T-helper 9 cell (primary cell): Measurements from ENCODE around the gene DMD.
"Not testable (repeated sequence)": the region's sequence is repeated elsewhere in the genome, so short reads cannot be mapped to it uniquely, and the experiment has no call there.

Experiments
- DNase-seq: peaks from one replicate; pipeline ENCODE4 v3.0.0-alpha.2; 2020

The DMD gene

DNA sequence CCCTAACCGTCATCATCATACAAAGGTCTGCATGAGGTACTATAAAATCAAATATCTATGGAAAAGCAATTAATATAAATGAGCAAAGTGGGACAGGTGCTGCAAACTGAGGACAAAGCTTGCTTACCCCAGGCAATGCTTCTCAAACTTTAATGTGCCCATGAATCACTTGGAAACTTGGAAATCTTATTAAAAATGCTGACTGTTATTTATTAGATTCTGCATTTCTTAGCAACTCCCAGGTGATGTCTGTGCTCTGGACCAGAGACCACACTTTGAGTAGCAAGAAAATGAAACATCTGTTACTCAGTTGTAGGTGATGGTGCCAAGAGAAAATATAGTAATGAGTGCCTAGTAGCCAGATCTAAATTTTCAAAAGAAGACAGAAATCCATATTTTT is 1249.1 kb downstream of the DMD start:
- no peak for DNase-seq

DNA sequence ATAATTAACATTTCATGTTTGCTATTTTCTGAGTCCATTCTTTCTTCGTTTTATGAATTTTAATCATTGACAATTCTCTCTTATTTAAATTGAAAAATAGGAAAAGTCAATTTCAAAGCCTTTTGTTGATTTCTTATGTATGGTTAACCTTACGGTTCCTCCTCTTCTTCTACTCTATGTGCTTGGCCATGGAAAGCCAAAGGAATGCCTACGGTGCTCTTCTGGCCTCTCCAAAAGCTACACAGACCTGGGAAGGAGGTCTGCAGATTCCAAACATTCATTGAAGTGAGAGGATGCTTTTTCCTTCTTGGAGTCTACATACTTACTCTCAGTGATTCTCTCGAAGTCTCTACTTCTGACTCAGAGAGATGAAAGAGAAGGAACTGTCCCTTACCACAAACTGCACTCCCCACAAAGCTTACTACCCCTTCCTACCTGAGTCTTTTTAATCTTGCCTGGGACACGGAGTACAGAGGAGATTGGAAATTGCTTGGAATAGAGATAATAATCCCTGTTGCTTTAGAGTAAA is 1276.4 kb downstream of the DMD start:
- no peak for DNase-seq

DNA sequence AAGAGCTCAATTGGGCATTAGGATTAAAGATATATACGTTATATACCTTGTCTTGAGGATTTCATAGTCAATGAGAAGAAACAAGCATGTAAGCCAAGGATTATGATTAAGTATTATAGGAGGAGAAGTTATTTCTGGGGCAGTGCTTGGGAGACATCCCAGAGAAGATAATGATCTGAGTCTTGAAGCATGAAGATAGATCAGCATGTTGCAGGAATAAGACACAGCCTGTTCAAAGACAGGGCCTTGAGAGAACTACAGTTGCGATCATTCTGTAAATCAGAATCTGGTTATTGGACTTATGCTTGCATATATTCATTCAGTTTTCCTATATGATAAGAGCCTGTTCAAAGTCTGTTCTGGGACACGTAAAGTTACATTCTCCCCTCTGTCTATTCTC is 1277.3 kb downstream of the DMD start:
- DNase-seq, result no peak

DNA sequence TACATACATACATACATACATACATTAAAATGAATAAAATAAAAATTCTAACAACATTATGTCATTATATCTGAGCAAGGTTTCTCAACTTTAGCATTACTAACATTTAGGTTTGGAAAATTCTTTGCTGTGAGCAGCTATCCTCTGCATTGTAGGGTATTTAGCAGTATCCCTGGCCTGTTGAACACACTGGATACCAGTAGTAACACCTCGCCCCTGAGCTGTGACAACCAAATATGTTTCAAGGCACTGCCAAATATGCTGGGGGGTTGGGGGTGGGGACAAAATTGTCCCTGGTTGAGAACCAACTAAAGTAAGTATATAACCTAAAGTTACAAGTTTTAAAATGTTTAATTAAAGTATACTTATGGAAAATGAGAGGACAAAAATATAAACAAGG is 1278.6 kb downstream of the DMD start:
- no peak for DNase-seq

DNA sequence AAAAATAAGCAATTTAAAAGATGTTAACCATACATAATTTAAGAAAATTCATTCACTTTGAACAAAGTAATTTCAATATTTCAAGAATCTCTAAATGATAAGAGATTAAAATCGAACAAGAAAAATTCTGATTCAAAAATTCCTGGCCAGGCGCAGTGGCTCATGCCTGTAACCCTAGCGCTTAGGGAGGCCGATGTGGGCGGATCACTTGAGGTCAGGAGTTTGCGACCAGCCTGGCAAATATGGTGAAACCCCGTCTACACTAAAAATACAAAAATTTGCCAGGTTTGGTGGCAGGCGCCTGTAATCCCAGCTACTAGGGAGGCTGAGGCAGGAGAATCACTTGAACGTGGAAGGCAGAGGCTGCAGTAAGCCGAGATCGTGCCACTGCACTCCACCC is 1279.0 kb downstream of the DMD start:
- DNase-seq, result not testable (repeated sequence)

DNA sequence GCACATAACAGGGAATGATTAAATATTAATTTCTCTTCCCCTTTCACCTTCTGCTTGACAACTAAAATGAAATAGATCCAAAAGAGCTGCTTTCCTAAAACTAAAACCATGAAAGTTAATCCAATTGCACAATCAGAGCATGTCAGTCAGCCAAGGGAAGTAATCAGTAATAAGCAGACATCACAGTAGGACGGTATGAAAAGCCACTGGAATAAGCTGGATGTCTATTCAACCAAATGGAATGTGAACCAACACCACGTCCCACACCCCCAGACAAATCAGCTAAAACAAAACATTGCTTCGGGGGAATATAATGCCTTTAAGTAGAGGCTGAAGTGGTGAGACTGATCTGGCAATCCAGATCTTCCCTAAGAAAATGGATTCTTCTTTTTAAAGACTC is 1280.1 kb downstream of the DMD start:
- no peak for DNase-seq

DNA sequence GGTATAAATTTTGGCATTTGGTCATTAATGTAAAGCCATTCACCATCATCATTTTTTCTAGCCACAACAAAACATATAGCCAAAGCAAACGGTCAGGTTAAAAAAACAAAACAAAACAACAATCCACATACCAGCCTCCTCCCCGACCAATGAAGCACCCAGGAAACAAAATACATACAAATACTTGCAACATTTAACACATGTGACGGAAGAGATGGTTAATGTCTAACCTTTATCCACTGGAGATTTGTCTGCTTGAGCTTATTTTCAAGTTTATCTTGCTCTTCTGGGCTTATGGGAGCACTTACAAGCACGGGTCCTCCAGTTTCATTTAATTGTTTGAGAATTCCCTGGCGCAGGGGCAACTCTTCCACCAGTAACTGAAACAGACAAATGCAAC is 1282.0 kb downstream of the DMD start:
- no peak for DNase-seq

DNA sequence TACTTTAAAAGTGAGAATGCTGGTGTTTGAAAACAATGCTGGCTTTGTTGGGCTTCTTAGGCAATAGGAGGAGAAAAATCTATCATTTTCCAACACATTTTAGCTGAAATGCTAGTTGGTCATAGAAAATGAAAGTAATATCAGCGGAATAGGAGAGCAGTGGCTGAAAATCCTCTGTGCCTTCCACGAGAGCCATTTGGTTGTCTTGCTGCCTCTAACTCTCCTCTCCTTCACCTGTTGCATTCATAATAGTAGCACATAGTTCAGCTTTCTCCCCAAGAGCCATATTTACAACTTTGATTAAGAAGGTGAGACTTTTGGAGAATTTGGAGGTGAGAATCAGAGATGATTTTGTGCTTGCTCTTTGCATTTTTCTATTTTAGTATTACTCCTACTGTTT is 1290.1 kb downstream of the DMD start:
- no peak for DNase-seq

DNA sequence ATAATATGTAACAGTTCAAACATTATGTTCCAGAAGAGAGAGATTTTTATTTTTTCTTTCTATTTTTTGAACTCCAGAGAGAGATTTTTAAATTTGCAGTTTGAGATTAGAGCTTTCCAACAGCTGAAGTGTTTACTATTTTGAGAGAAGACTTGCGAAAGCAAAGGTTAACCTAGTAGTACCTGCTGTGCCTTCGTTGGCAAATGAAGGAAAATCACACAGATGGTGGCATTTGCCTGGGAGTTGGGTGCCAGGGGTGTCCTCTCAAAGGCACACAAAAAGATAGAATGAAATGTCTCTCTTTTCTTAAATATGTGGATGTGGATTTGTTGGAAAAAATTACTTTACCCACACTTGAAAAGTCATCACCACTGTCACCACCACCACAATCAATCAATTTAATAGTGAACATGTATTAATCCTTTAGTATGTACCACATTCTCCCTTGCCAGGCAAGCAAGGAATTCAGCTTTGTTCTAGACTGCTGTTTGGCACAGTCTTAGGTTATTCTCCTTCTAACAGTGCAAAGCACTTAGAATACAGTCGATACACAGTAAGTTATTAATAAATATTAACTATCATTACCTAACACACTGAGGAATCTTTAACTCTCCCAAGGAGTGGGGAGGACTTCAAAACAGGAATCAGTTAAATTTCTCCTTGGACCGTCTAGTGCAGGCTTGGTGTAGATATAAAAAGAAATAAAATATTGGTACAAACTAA is 1301.3 kb downstream of the DMD start:
- no peak for DNase-seq

DNA sequence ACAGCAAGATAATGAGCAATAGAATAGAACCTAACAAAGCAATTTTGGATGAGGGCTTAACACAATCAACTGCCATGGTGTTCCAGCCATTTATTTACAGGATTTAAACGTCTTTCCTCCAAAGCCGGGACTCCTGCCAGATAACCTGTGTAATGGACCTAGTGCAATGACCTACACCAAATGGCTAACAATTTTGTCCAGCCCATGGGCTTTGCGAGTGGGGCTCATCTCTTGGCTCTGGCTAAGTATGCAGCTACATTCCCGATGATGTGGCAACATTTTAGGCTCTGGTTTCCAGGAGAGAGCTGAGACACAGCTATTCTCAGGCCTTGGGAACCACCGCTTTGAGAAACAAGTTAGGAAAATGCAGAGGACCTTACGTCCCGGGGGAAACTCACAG is 1317.2 kb downstream of the DMD start:
- no peak for DNase-seq

DNA sequence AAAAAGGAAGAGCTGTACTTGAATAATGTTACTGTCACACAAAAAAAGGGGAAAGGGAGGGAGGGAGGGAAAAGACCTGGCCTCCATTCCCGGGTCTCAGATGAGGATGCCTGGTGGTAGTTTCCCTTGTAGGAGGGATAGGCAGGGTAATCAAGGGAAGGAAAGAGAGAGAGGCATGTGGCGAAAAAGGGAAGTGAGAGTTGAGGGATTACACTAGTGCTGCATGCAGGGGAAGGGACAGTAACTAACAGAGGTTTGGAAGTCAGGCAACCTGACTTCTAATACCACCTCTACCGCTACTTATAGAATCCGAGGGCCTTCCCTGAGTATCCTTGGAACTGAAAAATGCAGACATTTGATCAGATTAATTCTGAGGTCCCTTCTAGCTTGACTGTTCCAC is 1317.8 kb downstream of the DMD start:
- DNase-seq, result no peak

DNA sequence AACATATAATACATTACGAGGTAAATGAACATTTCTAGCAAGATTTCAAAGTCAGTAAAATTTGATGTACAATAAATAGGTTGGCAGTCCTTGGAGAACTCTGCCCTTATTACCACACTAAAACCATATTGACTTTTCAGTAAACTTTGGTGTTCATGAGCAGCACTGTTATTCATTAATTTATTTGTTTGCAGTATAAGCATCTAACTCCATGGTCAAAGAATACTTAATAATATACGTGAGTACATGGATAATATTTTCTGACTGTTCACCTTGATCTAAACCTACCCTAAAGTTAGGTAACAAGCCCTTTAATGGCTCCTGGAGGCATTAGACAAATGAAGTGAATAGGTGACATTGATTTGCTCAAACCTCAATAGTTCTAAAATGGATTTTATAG is 1322.3 kb downstream of the DMD start:
- no peak for DNase-seq

DNA sequence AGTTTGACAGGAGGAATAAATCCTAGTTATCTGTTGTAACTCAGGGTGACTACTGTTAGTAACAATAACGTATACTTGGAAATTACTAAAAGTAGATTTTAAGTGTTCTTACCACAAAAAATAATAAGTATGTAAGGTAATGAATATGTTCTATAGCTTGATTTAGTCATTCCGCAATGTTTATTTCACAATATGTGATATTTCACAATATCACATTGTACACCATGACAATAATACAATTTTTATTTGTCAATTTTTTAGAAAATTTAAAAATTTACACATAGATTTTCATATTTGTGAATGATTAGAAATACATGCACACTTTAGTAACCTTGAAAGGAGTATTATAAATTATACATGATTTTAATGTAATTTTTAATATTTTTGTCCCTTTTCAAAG is 1326.8 kb downstream of the DMD start:
- DNase-seq, result no peak

DNA sequence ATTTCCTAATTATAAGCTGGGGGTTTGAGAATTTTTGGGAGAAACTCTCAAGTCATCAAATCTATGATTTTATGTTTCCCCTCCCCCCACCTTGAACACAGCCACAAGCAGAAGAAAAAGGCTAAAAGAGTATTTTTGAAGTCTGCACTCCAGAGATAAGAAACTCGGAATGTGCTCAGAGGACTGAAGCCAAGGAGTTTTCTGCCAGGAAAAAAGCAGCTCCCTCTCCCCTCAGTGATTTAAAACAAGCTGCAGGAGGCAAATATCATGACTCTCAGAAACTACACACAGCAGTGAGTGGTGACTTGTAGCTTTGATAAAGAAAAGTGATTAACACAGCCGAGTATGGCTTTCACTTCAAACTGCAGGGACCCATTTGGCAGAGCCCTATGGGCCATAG is 1339.3 kb downstream of the DMD start:
- no peak for DNase-seq

DNA sequence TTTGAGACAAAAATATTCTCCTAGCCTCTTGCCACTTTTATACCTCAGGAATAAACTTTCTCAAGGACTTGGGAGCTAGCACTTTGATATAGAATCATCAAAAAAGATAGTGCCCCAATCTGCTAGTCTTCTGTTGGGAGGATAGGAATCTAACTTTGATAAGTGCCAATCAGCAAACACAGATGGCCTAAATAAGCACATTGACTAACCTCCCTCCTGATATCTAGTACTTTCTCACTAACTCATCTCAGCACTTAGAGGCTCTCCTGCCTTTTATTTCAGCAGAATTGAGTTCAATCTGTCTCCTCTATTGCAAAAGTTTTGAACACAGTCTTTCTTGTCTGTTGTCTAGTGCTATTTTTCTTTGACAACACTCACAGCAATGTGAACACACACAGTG is 1341.1 kb downstream of the DMD start:
- DNase-seq, result no peak

DNA sequence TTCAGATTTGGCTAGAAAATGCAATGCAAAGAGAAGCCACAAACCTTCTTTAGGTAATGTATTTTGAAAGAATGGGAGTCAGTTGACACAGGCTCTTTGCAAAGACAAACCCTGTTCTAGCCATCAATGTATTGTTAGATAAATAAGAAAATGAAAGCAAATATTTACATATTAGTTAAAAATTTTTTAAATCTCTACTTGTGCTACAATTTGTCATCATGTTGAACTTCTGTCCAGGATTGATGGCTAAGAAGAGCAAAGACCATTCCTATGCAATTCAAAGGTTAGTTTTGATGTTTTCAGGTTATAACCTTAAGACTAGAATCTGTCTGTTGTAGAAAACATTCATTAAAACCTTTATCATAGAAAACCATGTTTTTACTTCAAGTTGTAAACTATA is 1350.7 kb downstream of the DMD start:
- no peak for DNase-seq

DNA sequence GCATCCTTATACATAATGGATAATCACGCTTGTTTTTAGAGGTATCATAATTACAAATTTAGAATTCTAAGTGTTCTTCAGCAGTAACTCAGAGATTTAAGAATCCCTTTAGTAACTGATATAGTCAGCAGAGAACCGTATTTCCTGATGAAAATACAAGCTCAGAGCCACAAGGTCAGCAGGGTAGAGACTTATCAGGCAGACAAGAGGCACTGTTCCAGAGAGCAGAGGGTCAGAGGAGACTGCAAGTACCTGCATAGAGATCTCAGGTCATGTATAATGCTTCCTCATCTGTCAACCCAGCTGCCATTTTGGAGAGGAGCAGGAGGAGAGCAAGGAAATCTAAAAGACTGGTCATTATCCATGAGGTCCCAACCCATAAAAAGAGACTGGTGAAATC is 1352.4 kb downstream of the DMD start:
- no peak for DNase-seq

DNA sequence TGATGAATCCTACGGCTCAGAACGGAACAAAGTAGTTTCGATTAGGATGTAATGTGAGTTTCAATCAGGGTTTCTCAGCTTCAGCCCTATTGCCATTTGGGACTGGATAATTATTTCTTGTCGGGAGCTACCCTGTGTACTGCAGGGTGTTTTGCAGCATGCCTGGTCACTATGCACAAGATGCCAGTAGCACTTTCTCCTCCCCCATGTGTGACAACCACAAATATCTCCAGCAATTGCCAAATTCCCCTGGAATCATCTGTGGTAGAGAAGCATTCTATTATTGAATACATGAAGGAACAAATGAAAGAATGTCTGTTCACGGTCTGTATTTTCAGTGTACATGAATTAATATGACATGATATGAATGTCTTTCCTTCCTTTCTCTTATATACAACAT is 1356.6 kb downstream of the DMD start:
- no peak for DNase-seq

DNA sequence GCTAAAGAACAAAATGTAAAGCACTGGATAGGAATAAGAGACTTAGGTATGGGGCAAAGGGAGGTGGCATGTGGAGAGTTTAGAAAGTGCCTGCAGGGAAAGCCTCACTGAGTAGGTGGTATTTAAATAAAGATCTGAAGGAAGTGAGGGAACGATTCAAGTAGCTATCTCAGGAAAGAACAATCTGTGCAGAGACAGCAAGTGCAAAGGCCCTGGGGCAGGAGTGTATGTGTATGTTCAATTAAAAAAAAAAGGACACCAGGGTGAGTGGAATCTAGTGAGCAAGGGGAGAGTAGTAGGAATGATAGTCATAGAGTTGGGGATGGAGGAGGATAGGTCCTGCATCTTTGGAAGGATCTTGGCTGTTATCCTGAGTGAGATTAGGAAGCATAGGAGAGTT is 1359.6 kb downstream of the DMD start:
- DNase-seq, result no peak

DNA sequence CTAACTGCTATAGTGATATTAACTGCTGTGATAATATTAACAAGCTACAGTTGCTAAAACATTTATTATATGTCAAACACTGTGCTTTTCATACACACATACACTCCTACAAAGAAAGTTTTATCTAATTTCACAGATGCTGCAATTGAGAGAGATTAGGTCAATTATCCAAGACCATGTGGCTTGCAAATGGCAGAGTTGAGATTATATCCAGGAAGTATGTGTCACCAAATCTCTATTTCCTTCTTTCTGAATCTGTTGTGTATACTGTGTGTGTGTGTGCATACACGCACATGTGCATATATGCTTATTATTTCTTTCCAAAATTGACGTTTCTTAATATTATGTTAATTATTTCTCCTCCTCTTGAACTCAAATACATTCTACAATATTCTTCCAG is 1363.6 kb downstream of the DMD start:
- no peak for DNase-seq

DNA sequence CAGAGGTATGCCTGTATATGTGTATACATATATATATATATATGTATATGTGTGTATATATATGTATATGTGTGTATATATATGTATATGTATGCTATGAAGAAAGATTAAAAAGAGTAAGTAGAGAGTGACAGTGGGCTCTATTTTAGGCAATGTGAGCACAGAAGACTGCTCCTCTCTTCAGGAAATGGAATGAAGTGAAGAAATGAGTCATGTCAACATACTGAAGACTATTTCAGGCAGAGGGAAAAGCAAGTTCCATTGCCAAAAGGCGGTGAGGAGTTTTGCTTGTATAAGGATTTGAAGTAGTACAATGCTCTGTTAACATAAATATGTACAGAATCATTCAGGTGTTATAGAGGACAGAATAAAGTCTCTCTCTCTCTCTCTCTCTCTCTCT is 1366.3 kb downstream of the DMD start:
- no peak for DNase-seq

DNA sequence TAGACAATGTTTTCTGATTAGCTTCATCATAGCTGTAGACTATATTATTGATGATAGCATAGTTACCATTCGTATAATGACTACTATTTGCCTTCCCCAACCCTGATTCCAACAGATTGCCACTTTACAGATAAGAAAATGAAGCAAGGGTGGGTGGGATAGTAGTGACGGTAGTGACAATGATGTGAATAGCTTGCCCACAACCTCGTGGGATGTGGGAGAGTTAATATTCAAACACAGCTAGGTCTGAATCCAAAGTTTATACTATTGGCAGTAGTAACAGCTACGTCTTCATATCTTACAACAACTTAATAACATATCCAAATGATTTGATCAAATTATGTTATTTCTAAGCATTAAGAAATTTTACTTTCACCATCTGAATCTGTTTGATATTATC is 1372.7 kb downstream of the DMD start:
- DNase-seq, result no peak

DNA sequence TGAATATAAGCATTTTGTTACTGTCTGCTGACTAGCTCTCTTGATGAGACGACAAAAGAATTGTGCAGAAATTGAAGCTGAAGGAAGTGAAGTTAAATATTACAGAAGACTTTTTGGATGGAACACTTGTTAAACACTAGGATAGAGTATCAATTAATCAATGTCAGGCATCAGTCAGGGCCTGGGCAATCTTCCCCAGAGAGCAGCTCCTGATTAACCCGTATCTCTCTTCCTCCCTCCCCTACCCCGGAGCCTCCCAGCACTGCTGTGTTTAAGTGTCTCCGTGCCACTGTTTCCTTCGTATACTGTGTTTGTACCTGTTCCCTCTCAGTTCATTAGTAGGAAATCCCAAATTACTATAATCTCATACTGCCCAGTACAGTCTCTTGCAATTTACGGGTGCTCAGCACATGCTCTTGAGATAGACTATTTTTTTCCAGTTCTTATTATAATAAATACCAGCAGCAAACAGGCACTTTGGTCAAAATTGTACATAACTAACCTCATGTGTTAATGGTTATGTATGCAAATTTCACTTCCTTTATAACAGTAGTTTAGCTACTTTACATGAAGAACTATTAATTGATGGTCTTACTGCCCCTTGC is 1373.8 kb downstream of the DMD start:
- no peak for DNase-seq

DNA sequence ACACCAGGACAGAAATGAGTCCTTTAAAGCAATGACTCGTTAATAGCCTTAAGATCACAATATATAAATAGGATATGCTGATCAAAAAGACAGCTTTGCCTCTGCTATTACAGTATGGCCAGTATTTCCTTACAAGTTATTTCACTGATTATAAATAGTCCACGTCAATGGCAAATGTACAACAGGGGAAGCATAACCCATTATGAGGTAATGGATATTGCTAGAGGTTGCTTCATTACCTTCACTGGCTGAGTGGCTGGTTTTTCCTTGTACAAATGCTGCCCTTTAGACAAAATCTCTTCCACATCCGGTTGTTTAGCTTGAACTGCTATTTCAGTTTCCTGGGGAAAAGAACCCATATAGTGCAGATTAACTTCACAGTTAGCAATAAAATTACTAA is 1374.9 kb downstream of the DMD start:
- DNase-seq, result no peak

DNA sequence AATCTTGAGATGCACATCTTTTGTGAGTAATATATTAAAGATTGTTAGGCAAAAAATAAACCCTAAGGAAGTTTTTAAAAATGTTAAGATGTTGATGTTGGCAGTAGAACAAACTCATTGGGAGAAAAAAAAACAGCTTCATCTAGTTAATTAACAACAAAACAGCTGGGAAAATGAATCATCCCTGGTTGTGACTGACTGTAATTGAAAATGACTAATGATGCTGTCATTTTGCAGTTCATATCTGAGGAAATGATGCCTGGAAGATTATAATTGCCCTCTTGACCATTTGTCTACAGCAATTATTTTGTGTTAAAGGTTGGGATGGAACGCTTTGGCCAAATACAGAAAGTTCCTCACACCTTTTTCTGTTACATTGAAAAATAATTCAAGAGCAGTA is 1379.1 kb downstream of the DMD start:
- DNase-seq, result no peak
